NCI-H774 (cell line): ENCODE results near the gene PCP4L1.
"Not testable (repeated sequence)": the region's sequence is repeated elsewhere in the genome, so short reads cannot be mapped to it uniquely, and the experiment has no call there.

ENCODE experiments used
- DNase-seq: peaks from one replicate; lab custom pipeline; 2025; lab: John Stamatoyannopoulos, UW

Gene PCP4L1

GRCh38 chr1:161315841-161316674 is 57.5 kb downstream of the PCP4L1 start:
- DNase-seq = not testable (repeated sequence)

GRCh38 chr1:161324020-161324419 is 65.5 kb downstream of the PCP4L1 start:
- no peak for DNase-seq

GRCh38 chr1:161330346-161330745 is 71.8 kb downstream of the PCP4L1 start:
- no peak for DNase-seq

GRCh38 chr1:161333166-161333565 is 74.6 kb downstream of the PCP4L1 start:
- DNase-seq = no peak
